ENCODE measurements around the gene DPF3.

The DPF3 gene

GRCh38 chr14:72920008-72920407 is 26.1 kb upstream of the DPF3 start:
- DNase-seq: no peak
- H4K12ac ChIP-seq (ENCODE audit: low read depth, low read length): no peak overlapping the region

GRCh38 chr14:72917094-72917802 is 23.3 kb upstream of the DPF3 start:
- no peak overlapping the region for H2BK5ac ChIP-seq (ENCODE audit: low read depth, low read length, poor library complexity)
- H3K4me1 ChIP-seq (ENCODE audit: control insufficient read depth in 1 of 2, insufficient read depth in 2 of 2, low read length in 2 of 2): no peaks in the 10 kb centered on the region
- H4K8ac ChIP-seq (ENCODE audit: low read depth, low read length): no peak overlapping the region
- no peak overlapping the region for H2BK120ac ChIP-seq (ENCODE audit: insufficient read depth, low read length, poor library complexity)
- H3K9me3 ChIP-seq (ENCODE audit: insufficient read depth, low read depth, low read length): no peaks in the 10 kb centered on the region
- H2BK12ac ChIP-seq (ENCODE audit: low read length): no peak overlapping the region
- no peaks in the 10 kb centered on the region for H3K27me3 ChIP-seq (ENCODE audit: insufficient read depth, low read length)
- H3K4me2 ChIP-seq (ENCODE audit: low read length): no peak overlapping the region
- no peaks in the 10 kb centered on the region for H3K79me1 ChIP-seq (ENCODE audit: low read length)
- no peak overlapping the region for H3K27ac ChIP-seq (ENCODE audit: low read depth, low read length)
- H3K4me3 ChIP-seq (ENCODE audit: low read depth, low read length): no peak overlapping the region
- DNase-seq: no peak
- no peak overlapping the region for H4K91ac ChIP-seq (ENCODE audit: low read depth, low read length)
- H3K14ac ChIP-seq (ENCODE audit: low read length): no peak overlapping the region
- H3K36me3 ChIP-seq (ENCODE audit: control insufficient read depth in 1 of 2, insufficient read depth in 2 of 2, low read length in 2 of 2): no peaks in the 10 kb centered on the region
- no peak overlapping the region for H2AK5ac ChIP-seq (ENCODE audit: low read length)
- no CpG with 5 or more reads among the region's 9 CpGs for WGBS (ENCODE audit: extremely low coverage, insufficient coverage, insufficient read length)
- H3K9ac ChIP-seq (ENCODE audit: low read length): no peak overlapping the region
- no peak overlapping the region for H2AFZ ChIP-seq (ENCODE audit: insufficient read depth, low read length, poor library complexity)
- H3K18ac ChIP-seq (ENCODE audit: low read length): no peak overlapping the region
- no peak overlapping the region for H4K12ac ChIP-seq (ENCODE audit: low read depth, low read length)
- H3K23ac ChIP-seq (ENCODE audit: low read length): no peak overlapping the region
- H3K79me2 ChIP-seq (ENCODE audit: control insufficient read depth, insufficient read depth, low read length, poor library complexity): no peaks in the 10 kb centered on the region
- H3K4ac ChIP-seq (ENCODE audit: low read depth, low read length): no peak overlapping the region

More at GRCh38 chr14:72920008-72920407, 26.1 kb upstream of the DPF3 start:
- H3K4me3 ChIP-seq (ENCODE audit: low read depth, low read length): no peak overlapping the region
- H2BK120ac ChIP-seq (ENCODE audit: insufficient read depth, low read length, poor library complexity): no peak overlapping the region
- no peak overlapping the region for H2AK5ac ChIP-seq (ENCODE audit: low read length)
- H3K4ac ChIP-seq (ENCODE audit: low read depth, low read length): no peak overlapping the region
- no peak overlapping the region for H3K23ac ChIP-seq (ENCODE audit: low read length)
- no peak overlapping the region for H3K9ac ChIP-seq (ENCODE audit: low read length)
- no peak overlapping the region for H3K27ac ChIP-seq (ENCODE audit: low read depth, low read length)
- no peak overlapping the region for H4K91ac ChIP-seq (ENCODE audit: low read depth, low read length)
- H2BK5ac ChIP-seq (ENCODE audit: low read depth, low read length, poor library complexity): no peak overlapping the region
- no peak overlapping the region for H2BK12ac ChIP-seq (ENCODE audit: low read length)
- H2AFZ ChIP-seq (ENCODE audit: insufficient read depth, low read length, poor library complexity): no peak overlapping the region
- no peak overlapping the region for H4K8ac ChIP-seq (ENCODE audit: low read depth, low read length)
- H3K79me2 ChIP-seq (ENCODE audit: control insufficient read depth, insufficient read depth, low read length, poor library complexity): no peaks in the 10 kb centered on the region
- no peak overlapping the region for H3K14ac ChIP-seq (ENCODE audit: low read length)
- no peak overlapping the region for H3K4me2 ChIP-seq (ENCODE audit: low read length)
- H3K4me1 ChIP-seq (ENCODE audit: control insufficient read depth in 1 of 2, insufficient read depth in 2 of 2, low read length in 2 of 2): peaks cover 0 to 3% of the 10 kb centered on the region in 2 experiments
- no peaks in the 10 kb centered on the region for H3K27me3 ChIP-seq (ENCODE audit: insufficient read depth, low read length)
- no peak overlapping the region for H3K18ac ChIP-seq (ENCODE audit: low read length)
- no peaks in the 10 kb centered on the region for H3K9me3 ChIP-seq (ENCODE audit: insufficient read depth, low read depth, low read length)
- H3K36me3 ChIP-seq (ENCODE audit: control insufficient read depth in 1 of 2, insufficient read depth in 2 of 2, low read length in 2 of 2): no peaks in the 10 kb centered on the region
- H3K79me1 ChIP-seq (ENCODE audit: low read length): peaks cover 3% of the 10 kb centered on the region
- WGBS (ENCODE audit: extremely low coverage, insufficient coverage, insufficient read length): no CpG with 5 or more reads among the region's 2 CpGs

GRCh38 chr14:72916174-72916573 is 22.3 kb upstream of the DPF3 start:
- Histone ChIP-seq H3K79me1 (ENCODE audit: low read length) (no peaks in the 10 kb centered on the region), H2BK120ac (ENCODE audit: insufficient read depth, low read length, poor library complexity) (no peak overlapping the region), H3K4me1 (ENCODE audit: control insufficient read depth in 1 of 2, insufficient read depth in 2 of 2, low read length in 2 of 2) (no peaks in the 10 kb centered on the region), H2BK5ac (ENCODE audit: low read depth, low read length, poor library complexity) (no peak overlapping the region), H3K9ac (ENCODE audit: low read length) (no peak overlapping the region), H3K9me3 (ENCODE audit: insufficient read depth, low read depth, low read length) (no peaks in the 10 kb centered on the region), H3K27me3 (ENCODE audit: insufficient read depth, low read length) (no peaks in the 10 kb centered on the region), H3K18ac (ENCODE audit: low read length) (no peak overlapping the region), H3K36me3 (ENCODE audit: control insufficient read depth in 1 of 2, insufficient read depth in 2 of 2, low read length in 2 of 2) (no peaks in the 10 kb centered on the region), H3K4ac (ENCODE audit: low read depth, low read length) (no peak overlapping the region), H2BK12ac (ENCODE audit: low read length) (no peak overlapping the region), H2AFZ (ENCODE audit: insufficient read depth, low read length, poor library complexity) (no peak overlapping the region), H2AK5ac (ENCODE audit: low read length) (no peak overlapping the region), H4K12ac (ENCODE audit: low read depth, low read length) (no peak overlapping the region), H3K4me3 (ENCODE audit: low read depth, low read length) (no peak overlapping the region), H3K27ac (ENCODE audit: low read depth, low read length) (no peak overlapping the region), H4K8ac (ENCODE audit: low read depth, low read length) (no peak overlapping the region), H3K23ac (ENCODE audit: low read length) (no peak overlapping the region), H3K79me2 (ENCODE audit: control insufficient read depth, insufficient read depth, low read length, poor library complexity) (no peaks in the 10 kb centered on the region), H3K4me2 (ENCODE audit: low read length) (no peak overlapping the region), H3K14ac (ENCODE audit: low read length) (no peak overlapping the region), H4K91ac (ENCODE audit: low read depth, low read length) (no peak overlapping the region)
- no CpG with 5 or more reads among the region's 6 CpGs for WGBS (ENCODE audit: extremely low coverage, insufficient coverage, insufficient read length)
- no peak for DNase-seq

GRCh38 chr14:72913809-72914208 is 19.9 kb upstream of the DPF3 start:
- no peak overlapping the region for H3K4me2 ChIP-seq (ENCODE audit: low read length)
- DNase-seq: no peak
- H2BK12ac ChIP-seq (ENCODE audit: low read length): no peak overlapping the region
- H3K9ac ChIP-seq (ENCODE audit: low read length): no peak overlapping the region
- H2AK5ac ChIP-seq (ENCODE audit: low read length): no peak overlapping the region
- H3K27ac ChIP-seq (ENCODE audit: low read depth, low read length): no peak overlapping the region
- no peak overlapping the region for H2AFZ ChIP-seq (ENCODE audit: insufficient read depth, low read length, poor library complexity)
- H4K91ac ChIP-seq (ENCODE audit: low read depth, low read length): no peak overlapping the region
- H3K4me3 ChIP-seq (ENCODE audit: low read depth, low read length): no peak overlapping the region
- no peaks in the 10 kb centered on the region for H3K27me3 ChIP-seq (ENCODE audit: insufficient read depth, low read length)
- H3K14ac ChIP-seq (ENCODE audit: low read length): no peak overlapping the region
- H3K9me3 ChIP-seq (ENCODE audit: insufficient read depth, low read depth, low read length): no peaks in the 10 kb centered on the region
- H3K4ac ChIP-seq (ENCODE audit: low read depth, low read length): no peak overlapping the region
- H2BK5ac ChIP-seq (ENCODE audit: low read depth, low read length, poor library complexity): no peak overlapping the region
- H4K8ac ChIP-seq (ENCODE audit: low read depth, low read length): no peak overlapping the region
- no CpG with 5 or more reads among the region's 2 CpGs for WGBS (ENCODE audit: extremely low coverage, insufficient coverage, insufficient read length)
- H3K18ac ChIP-seq (ENCODE audit: low read length): no peak overlapping the region
- no peaks in the 10 kb centered on the region for H3K79me2 ChIP-seq (ENCODE audit: control insufficient read depth, insufficient read depth, low read length, poor library complexity)
- H3K4me1 ChIP-seq (ENCODE audit: control insufficient read depth in 1 of 2, insufficient read depth in 2 of 2, low read length in 2 of 2): no peaks in the 10 kb centered on the region
- no peaks in the 10 kb centered on the region for H3K79me1 ChIP-seq (ENCODE audit: low read length)
- H3K36me3 ChIP-seq (ENCODE audit: control insufficient read depth in 1 of 2, insufficient read depth in 2 of 2, low read length in 2 of 2): no peaks in the 10 kb centered on the region
- no peak overlapping the region for H3K23ac ChIP-seq (ENCODE audit: low read length)
- H4K12ac ChIP-seq (ENCODE audit: low read depth, low read length): no peak overlapping the region
- no peak overlapping the region for H2BK120ac ChIP-seq (ENCODE audit: insufficient read depth, low read length, poor library complexity)

All from trophoblast cell (in vitro differentiated cells and primary cell).